GM18868 (cell line): ENCODE data around the gene P3R3URF.
A peak's percentile ranks its signal among the peaks of the same experiment; 100 is the strongest.

Experiments
- ATAC-seq: cut with Tn5 transposase; IDR thresholded peaks from one replicate; pipeline ENCODE4 v1.9.1; 2021; ENCODE audit warnings: mild to moderate bottlenecking, moderate library complexity; ENCODE audit not compliant: unreplicated experiment

P3R3URF gene

GRCh38 chr1:46194641-46195193 is 18.4 kb upstream of the P3R3URF start:
- ATAC-seq = no peak

DNA sequence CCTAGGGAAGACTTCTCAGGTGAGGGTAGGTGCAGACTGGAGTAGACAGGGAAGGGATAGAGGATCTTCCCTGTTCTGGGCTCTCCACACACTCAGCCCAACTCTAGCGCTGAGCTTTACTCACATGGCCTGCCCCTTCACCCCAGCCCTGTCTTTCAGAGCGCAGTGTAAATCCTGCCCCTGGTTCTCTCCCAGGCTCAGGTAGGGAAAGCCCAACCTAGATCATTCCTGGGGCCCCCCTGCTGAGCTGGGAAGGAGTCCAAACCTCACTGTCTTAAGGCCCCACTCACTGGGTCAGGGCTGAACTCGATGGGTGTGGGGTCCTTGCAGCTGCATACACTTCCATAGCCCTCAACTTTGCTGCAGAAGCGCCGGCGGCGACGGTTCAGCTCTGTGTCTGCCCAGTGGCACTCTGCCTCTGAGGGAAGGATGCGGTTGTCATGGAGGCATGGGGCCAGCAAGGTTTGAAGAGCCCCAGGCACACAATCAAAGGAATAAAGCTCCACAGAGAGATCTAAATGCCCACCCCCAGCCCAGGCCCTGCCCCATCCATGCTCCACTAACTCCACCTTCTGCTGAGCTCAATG is 17.8 kb upstream of the P3R3URF start:
- no peak for ATAC-seq

- ATAC-seq = no peak
These were observed 17.0 kb upstream of the P3R3URF start for GRCh38 chr1:46193285-46193684.

DNA sequence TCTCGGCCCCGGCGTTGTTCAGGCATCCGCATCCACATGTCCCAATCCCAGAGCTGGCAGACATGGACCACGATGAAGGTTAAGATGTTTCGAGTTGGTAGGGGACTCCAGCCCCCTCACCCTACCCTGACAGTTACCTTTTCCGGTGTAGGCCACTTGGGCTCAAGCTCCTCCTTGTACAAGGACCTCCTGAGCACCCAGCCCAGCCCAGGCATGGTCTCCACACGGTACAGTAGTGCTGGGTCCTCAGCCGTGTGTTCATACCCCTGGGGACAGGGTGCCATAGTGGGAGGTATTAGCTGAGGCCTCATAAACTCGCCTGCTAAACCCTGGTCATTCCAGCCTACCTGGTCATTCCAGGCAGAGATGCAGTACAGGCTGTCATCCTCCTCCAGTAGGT is 15.9 kb upstream of the P3R3URF start:
- no peak for ATAC-seq

- no peak for ATAC-seq
These were observed 14.9 kb upstream of the P3R3URF start for GRCh38 chr1:46191033-46191701.

DNA sequence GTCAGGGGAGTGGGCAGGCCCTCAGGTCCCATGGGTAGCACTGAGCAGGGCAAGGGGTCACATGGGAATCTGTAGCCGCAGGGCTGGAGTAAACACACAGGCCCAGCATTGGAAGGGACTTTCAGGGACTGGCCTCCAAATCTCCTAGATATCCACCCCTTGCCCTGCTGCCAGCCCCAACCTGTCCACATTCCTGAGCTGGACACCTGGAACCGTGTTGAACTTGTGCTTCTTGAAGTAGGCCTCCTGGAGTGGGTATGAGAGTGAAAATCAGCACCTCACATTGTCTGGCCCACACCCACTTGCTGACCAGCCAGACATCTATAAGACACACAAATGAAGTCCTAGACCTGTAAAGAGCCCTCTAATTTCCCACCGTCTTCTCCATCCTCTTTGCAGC is 14.3 kb upstream of the P3R3URF start:
- ATAC-seq = no peak

- no peak for ATAC-seq
These were observed 12.2 kb upstream of the P3R3URF start for GRCh38 chr1:46188295-46189030.

DNA sequence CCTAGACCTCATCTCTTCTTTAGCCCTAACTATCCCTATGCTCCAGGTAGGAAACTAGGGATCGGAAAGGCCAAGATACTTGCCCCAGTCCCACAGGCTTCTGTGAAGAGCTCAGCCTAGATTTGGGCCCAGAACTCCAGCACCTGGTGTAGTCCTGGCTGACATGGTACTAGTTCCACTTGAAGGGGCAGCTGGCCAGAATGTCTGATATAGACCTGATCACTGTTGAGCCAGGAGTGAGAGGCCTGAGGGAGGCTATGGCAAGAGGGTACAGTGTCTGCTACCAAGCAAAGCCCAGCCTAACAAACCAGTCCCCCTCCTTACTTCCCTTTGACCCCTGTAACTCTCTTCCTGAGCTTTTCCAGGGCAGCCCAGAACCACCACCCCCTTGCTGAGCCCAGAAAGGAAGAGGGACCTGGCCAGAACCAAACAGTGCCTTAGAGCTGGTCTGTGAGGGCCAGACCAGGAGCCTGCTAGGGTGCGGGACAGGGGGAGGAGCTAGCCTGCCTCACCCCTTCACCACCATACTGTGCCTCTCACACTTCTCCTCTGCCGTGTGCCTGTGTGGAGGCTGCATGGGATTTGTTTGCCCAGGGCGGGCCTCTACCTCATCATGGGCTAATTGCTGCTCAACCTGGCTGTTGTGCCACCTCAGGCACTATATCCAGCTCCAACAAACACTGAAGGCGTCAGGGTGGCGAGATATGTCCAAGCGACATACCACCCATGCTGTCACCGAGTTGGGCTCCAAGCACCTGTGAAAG is 11.0 kb upstream of the P3R3URF start:
- ATAC-seq = no peak

DNA sequence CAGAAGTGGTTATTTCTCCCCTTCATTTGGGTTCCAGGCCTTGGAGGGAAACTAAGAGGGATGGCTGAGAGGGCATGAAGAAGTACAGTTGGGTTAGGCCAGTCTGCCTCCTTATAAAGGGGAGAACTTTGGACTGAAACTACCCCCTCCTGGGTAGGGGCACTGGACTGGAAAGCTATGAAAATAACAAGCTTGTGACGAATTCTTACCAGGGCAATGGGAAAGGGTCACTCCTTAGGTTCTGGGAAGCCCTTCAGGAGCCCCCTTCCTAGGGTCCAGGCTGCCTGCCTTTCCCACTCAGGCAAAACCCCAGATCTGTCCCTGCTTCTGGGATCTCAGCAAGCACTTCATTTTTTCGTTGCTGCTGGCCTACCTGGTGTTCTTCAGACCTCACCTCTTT is 9.8 kb upstream of the P3R3URF start:
- no peak for ATAC-seq

- ATAC-seq = no peak
These were observed 8.8 kb upstream of the P3R3URF start for GRCh38 chr1:46184920-46185658.

GRCh38 chr1:46183926-46184557 is 7.8 kb upstream of the P3R3URF start:
- ATAC-seq = peak; percentile 54

- ATAC-seq = no peak
These were observed 7.0 kb upstream of the P3R3URF start for GRCh38 chr1:46183079-46183847.

- no peak for ATAC-seq
These were observed 5.3 kb upstream of the P3R3URF start for GRCh38 chr1:46181343-46182260.

DNA sequence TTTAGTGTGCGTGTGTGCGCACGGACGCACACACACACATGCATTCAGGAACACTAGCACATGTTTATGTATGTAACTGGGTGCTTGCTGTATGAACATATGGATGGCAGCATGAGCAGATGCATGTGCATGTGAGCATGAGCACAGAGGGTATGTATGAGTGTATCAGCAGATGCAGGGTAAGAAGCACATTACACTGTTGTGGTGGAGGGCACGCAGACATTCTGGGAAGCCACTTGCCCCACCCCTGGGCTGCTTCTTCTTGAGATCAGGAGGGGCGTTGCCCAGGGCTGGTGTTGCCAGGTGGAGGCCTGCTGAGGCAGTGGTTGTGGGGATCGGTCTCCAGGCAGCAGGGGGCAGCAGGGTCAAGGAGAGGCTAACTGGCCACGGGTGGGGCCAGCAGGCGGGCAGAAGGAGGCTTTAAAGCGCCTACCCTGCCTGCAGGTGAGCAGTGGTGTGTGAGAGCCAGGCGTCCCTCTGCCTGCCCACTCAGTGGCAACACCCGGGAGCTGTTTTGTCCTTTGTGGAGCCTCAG is 3.9 kb upstream of the P3R3URF start:
- no peak for ATAC-seq

GRCh38 chr1:46179138-46180081 is 3.1 kb upstream of the P3R3URF start:
- ATAC-seq = peak; percentile 39

- ATAC-seq = peak; percentile 41
These were observed 1.0 kb downstream of the P3R3URF start for GRCh38 chr1:46175243-46175642.
